Activated CD4-positive, alpha-beta T cell treated with anti-CD3 and anti-CD28 coated beads for 4 hours (primary cell): ENCODE measurements around the gene CEBPE.

Experiments used
- DNase-seq, 2 donors: peaks; one replicate each; pipeline ENCODE4 v3.0.0-alpha.2; 2020

Gene CEBPE

GRCh38 chr14:23142826-23143225 is 23.8 kb upstream of the CEBPE start:
- no peak for DNase-seq

GRCh38 chr14:23141706-23142444 is 22.8 kb upstream of the CEBPE start:
- no peak for DNase-seq

GRCh38 chr14:23140371-23140770 is 21.3 kb upstream of the CEBPE start:
- no peak for DNase-seq

DNA sequence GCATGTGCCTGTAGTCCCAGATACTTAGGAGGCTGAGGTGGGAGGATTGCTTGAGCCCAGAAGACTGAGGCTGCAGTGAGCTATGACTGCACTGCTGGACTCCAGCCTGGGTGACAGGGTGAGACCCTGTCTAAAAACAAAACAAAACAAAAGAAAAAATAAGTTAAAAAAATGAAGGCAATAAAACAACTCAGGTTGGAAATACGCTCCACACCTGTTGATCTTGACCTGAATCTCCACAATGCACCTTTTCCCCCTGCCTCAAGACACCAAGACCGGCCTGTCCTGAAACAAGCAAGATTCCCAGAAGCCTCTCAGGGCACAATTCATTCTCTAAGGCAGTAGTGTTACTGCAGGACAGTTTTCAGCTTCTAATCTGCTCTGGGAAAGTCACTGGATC is 20.8 kb upstream of the CEBPE start:
- no peak for DNase-seq

DNA sequence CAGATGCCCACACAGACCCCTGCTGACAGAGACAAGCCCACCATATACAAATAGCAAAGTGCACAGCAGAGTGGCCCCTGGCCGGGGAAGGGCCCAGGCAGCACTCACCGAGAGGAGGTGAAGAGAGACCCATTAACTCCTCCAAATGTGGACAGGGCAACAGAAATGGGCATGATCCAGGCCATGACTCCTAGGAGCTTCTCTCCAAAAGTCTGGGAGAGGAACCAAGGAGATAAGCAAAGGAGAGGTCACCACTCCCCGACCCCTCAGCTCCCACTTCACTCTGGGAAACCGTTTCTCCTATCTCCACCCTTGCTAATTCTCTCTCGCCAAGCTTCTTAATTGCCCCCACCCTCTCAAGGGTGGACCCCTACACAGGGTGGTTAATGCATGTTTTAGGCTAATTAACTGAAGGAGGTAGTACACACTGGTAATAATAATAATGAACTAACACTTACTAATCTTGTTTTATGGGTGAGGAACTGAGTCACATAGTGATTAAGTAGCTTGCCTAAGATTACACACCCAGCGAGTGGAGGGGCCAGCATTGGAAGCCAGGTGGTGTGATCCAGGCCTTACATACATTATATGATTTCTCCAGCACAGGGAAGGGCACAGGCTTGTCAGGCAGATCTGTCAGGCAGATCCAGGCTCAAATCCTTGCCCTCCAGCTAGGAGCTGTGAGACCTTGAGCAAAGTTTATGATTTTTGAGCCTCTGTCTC is 18.9 kb upstream of the CEBPE start:
- no peak for DNase-seq

GRCh38 chr14:23137192-23137812 is 18.2 kb upstream of the CEBPE start:
- DNase-seq = no peak

GRCh38 chr14:23136566-23137133 is 17.6 kb upstream of the CEBPE start:
- DNase-seq = no peak

DNA sequence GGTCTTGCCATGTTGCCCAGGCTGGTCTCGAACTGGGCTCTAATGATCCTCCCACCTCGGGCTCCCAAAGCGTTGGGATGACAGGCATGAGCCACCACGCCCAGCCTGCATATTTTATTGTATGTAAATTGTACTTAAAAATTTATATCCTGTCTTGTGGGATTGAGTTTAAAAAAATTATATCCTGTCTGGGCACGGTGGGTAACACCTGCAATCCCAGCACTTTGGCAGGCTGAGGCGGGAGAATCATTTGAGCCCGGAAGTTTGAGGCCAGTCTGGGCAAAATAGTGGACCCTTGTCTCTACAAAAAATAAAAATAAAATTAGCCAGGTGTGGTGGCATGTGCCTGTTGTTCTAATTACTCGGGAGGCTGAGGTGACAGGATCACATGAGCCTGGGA is 13.9 kb upstream of the CEBPE start:
- DNase-seq = no peak

GRCh38 chr14:23131482-23131881 is 12.4 kb upstream of the CEBPE start:
- no peak for DNase-seq

DNA sequence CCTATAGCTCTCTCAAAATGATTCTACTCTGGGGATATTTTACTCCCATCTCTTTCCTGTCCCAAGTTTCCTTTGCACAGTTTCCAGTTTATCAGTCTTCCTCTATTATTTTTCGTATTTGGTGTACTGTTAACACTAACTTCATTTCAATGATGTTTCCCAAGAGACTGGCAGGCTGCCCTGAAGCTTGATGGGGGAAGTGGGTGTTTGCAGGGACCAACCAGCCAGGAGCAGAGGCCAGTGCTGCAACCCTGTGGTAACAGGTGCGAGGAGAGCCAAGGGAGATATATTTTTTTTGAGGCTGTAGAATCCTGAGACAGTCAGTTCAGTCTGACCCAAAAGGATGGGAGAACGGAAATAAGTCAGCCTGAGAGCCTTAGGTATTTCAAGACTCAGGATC is 11.8 kb upstream of the CEBPE start:
- DNase-seq = no peak

DNA sequence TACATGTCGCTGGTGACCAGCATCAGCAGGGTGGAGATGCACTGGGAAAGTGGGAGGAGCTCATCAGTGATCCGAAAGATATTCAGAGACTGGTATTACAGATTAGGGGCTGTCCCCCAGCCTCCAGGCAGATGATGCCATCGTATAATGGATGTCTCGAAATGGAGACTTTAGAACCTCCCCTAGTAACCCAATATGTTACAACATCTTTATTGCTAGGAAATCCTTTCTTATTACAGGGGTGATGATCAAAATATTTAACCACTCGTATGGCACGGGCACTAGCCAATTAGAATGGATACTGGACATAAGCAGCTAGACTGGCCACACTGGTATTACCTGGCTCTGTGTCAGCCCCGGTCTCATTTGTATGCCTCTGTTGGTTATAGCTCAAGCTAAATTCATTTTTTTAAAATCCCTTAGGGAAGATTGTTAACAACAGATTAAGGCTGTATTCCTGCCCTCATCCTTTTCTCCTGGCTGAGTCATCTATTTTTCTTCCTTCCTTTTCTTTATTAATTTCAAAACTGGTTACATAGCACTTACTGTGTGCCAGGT is 10.8 kb upstream of the CEBPE start:
- DNase-seq = no peak

DNA sequence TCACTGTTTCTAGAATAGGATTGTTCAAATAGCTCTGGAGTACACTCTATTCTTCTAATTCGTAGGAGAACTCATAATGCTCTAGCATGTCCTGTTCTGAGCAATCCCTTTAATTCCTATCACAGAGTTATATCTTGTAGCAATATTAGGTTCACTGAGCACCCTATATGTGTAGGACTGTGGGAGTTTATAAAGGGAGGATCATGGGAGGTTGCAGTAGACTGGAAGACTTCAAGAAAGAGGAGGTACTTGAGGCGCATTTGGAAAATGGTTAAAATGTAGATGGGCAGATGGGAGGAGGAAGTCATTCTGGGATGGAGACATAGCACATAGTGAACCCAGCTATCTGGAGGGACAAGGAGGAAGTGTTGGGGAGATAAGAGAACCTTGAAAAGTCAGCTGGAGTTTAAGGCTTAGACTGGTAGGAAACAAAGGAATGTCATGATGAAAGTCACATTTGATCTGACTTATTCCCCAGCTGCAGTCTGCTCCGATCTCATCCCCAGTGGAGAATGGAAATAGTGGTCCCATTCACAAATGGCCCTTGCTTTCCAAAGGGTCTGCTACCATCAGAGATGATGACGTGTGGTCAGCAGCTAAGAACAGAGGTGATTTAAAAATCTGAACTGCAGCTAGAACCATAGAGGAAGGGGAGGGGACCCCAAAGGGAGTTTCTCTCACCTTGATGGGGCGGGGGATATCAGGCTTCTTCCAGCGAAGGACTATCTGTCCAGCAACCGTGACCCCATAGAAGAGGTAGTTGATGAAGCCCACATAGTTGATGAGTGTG is 10.1 kb upstream of the CEBPE start:
- DNase-seq = no peak

DNA sequence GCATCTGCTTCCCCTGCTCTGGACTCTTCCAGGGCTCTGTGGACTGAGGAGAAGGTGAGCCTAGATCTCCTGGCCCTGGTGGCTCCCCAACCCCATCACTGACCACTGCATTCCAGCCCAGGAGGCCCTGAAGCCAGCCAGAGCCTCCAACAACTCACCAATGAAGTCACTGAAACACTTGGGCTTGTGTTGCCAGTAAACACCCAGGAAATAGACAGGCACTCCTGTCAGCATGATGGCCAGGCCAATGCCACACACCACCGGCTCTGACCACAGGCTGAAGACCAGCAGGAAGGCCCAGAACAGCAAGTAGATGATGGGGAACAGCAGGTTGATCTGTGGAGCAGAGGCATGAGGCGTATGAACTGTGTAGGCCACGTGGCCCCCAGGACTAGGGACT is 8.8 kb upstream of the CEBPE start:
- DNase-seq = no peak

- no peak for DNase-seq
Measured at GRCh38 chr14:23126548-23127278, 7.7 kb upstream of the CEBPE start.

- DNase-seq = no peak
Measured at GRCh38 chr14:23125933-23126524, 7.0 kb upstream of the CEBPE start.

DNA sequence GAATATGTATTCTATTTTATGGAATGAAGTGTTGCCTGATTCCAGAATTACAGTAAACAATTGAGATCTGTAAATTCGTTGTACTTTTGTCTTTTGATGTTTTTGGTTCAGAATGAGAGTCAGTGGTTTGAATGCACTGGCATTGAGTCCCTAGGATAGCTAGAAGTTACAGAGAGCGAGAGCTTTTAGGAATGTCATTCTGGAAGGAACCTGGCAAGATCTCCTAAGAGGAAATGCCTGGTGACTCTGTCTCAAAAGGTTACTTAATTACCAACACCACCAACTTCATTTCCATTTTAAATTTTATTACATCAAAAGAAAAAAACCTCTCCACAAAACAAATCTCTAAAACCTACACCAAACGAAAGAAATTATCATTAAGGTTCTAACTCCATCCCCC is 6.0 kb upstream of the CEBPE start:
- DNase-seq = no peak

- no peak for DNase-seq
Measured at GRCh38 chr14:23124337-23124954, 5.4 kb upstream of the CEBPE start.

GRCh38 chr14:23123419-23123818 is 4.4 kb upstream of the CEBPE start:
- DNase-seq = no peak

DNA sequence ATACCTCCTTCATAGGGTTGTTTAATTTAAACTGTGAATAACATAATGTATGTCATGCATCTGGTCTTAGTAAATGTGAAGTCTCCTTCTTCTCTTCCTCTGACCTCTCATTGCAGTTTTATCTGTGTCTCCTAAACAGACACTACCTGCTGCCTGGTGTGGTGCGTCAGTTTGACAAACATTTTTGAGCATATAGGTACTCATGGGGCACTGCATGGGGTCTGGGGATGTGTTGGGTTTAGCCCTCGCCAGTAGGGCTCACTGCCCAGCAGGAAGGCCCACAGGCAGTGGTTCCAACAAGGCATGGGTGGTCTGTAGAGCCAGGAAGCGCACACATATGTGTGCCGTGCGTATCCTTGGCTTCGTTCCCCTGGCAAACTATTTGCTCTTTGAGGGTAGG is 3.0 kb upstream of the CEBPE start:
- no peak for DNase-seq

- DNase-seq = no peak
Measured at GRCh38 chr14:23121361-23121771, 2.3 kb upstream of the CEBPE start.
